ENCODE measurements around the gene GALNT2.

The GALNT2 gene

DNA sequence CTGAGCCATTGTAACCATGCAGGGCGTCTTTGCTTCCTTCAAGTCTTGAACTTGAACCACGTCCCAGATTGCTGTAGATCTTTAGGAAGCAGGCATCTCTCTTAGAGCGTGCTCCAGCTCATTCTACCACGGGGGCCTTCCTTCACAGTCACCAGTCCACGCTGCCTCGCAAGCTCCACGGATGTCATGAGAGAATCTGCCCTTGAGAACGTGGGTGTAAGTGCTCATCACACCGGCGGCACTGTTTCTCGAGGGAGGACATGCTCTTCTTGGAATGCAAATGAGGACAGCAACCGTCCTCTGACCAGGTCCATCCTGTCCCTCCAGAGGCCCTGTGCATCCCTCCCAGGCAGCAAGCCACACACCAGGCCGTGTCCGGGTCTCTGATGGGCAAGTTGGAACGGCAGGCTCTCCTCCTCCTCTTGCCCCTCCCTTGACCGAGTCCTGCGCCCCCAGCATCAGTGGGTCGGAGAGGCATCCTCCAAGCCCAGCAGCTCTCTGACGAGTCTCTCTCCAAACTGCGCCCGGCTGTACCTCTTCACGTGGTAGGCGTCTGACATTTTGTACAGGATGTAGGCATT, 256.0 kb downstream of the GALNT2 start:
- TF ChIP-seq, protein P1, sequence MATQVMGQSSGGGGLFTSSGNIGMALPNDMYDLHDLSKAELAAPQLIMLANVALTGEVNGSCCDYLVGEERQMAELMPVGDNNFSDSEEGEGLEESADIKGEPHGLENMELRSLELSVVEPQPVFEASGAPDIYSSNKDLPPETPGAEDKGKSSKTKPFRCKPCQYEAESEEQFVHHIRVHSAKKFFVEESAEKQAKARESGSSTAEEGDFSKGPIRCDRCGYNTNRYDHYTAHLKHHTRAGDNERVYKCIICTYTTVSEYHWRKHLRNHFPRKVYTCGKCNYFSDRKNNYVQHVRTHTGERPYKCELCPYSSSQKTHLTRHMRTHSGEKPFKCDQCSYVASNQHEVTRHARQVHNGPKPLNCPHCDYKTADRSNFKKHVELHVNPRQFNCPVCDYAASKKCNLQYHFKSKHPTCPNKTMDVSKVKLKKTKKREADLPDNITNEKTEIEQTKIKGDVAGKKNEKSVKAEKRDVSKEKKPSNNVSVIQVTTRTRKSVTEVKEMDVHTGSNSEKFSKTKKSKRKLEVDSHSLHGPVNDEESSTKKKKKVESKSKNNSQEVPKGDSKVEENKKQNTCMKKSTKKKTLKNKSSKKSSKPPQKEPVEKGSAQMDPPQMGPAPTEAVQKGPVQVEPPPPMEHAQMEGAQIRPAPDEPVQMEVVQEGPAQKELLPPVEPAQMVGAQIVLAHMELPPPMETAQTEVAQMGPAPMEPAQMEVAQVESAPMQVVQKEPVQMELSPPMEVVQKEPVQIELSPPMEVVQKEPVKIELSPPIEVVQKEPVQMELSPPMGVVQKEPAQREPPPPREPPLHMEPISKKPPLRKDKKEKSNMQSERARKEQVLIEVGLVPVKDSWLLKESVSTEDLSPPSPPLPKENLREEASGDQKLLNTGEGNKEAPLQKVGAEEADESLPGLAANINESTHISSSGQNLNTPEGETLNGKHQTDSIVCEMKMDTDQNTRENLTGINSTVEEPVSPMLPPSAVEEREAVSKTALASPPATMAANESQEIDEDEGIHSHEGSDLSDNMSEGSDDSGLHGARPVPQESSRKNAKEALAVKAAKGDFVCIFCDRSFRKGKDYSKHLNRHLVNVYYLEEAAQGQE (IDR thresholded peaks at IDR 0.05; ENCODE audit: insufficient replicate concordance, low read depth), result no peak
- TF ChIP-seq, protein P2, sequence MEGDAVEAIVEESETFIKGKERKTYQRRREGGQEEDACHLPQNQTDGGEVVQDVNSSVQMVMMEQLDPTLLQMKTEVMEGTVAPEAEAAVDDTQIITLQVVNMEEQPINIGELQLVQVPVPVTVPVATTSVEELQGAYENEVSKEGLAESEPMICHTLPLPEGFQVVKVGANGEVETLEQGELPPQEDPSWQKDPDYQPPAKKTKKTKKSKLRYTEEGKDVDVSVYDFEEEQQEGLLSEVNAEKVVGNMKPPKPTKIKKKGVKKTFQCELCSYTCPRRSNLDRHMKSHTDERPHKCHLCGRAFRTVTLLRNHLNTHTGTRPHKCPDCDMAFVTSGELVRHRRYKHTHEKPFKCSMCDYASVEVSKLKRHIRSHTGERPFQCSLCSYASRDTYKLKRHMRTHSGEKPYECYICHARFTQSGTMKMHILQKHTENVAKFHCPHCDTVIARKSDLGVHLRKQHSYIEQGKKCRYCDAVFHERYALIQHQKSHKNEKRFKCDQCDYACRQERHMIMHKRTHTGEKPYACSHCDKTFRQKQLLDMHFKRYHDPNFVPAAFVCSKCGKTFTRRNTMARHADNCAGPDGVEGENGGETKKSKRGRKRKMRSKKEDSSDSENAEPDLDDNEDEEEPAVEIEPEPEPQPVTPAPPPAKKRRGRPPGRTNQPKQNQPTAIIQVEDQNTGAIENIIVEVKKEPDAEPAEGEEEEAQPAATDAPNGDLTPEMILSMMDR (IDR thresholded peaks at IDR 0.05; ENCODE audit: insufficient read depth, low read length), result no peak
- TF ChIP-seq POLR2AphosphoS5 (IDR thresholded peaks at IDR 0.05; ENCODE audit: low read depth) (no peak), GABPA (IDR thresholded peaks at IDR 0.05; ENCODE audit: low read depth) (no peak), SPI1 (IDR thresholded peaks at IDR 0.05; ENCODE audit: borderline replicate concordance, low read depth) (no peak)
- H3K27me3 ChIP-seq (ENCODE audit: insufficient read depth, poor library complexity, severe bottlenecking), result no peaks in the 10 kb centered on the region
- H3K27ac ChIP-seq (replicated peaks), result no peak overlapping the region
- DNase-seq (ENCODE audit: low read depth in 1 of 2, low spot score in 1 of 2), result no peak
- H3K4me3 ChIP-seq (replicated peaks; ENCODE audit: insufficient read depth, low read length), result no peak overlapping the region

DNA sequence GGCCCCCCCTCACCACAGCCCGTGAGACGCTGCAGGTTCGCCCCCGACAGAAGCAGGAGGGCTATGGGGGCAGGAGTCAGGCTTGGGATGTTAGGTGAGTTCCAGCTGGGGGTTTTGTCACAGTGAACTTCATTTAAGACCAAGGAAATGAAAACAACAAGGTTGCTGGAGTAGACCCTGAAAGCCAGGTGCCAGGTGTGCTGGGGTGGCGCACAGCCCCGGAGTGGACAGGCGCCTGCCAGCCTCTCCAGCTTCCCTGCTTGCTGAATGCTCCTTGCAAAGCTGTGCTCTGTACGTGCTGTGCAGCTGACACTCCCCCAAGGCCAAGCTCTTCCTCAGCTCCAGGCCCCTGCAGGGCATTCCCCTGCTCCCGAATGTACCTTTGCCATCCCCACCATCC, 256.6 kb downstream of the GALNT2 start:
- Histone ChIP-seq H3K27ac (replicated peaks) (no peak overlapping the region), H3K27me3 (ENCODE audit: insufficient read depth, poor library complexity, severe bottlenecking) (no peaks in the 10 kb centered on the region), H3K4me3 (replicated peaks; ENCODE audit: insufficient read depth, low read length) (no peak overlapping the region)
- TF ChIP-seq, protein P2 (IDR thresholded peaks at IDR 0.05; ENCODE audit: insufficient read depth, low read length), result no peak
- TF ChIP-seq, protein P1 (IDR thresholded peaks at IDR 0.05; ENCODE audit: insufficient replicate concordance, low read depth), result no peak
- TF ChIP-seq GABPA (IDR thresholded peaks at IDR 0.05; ENCODE audit: low read depth) (no peak), SPI1 (IDR thresholded peaks at IDR 0.05; ENCODE audit: borderline replicate concordance, low read depth) (no peak), POLR2AphosphoS5 (IDR thresholded peaks at IDR 0.05; ENCODE audit: low read depth) (no peak)
- no peak for DNase-seq (ENCODE audit: low read depth in 1 of 2, low spot score in 1 of 2)

DNA sequence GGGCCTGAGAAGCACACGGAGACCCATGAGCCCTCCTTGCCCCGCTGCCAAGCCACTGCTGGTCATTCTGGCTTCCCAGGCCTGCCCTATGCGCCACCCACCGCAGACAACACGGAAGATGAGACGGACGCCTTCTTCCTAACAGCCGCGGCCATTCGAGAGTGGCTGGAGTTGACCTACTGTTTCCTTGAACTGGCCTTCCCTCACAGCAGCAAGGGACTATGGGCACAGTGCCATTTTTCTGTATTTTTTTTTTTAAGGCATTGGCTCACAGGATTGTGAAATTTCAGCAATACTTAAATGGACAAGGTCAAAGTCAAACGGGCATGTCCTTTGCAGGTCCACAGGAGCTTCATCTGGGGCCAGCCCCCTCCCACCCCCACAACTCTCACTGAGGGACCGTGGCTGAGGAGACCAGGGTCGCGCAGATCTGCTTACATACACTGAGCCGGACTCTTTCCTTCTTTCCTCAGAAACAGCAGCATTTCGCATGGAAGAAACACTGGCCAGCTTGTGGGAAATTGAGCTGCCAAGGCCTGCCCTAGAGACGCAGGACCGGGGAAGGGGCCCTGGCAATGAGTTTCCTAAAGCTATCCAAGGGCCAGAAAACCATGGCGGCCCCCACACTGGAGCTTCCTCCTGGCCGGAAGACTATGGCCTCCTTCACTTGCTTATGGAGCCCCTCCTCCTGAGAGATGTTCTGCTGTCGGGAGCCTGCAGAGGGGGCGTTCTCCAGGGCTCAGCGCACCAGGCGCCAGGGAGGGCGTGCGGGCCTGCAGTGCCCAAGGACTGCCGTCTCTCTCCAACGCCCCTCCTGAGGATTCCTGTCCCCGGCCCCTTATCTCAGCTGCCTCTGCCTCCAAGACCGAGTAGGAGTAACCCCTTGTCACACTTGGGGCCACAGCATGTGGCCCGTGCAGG, 260.2 kb downstream of the GALNT2 start:
- H3K4me3 ChIP-seq (replicated peaks; ENCODE audit: insufficient read depth, low read length), result no peak overlapping the region
- TF ChIP-seq POLR2AphosphoS5 (IDR thresholded peaks at IDR 0.05; ENCODE audit: low read depth) (no peak), SPI1 (IDR thresholded peaks at IDR 0.05; ENCODE audit: borderline replicate concordance, low read depth) (no peak), GABPA (IDR thresholded peaks at IDR 0.05; ENCODE audit: low read depth) (no peak)
- TF ChIP-seq, protein P1 (IDR thresholded peaks at IDR 0.05; ENCODE audit: insufficient replicate concordance, low read depth), result no peak
- TF ChIP-seq, protein P2 (IDR thresholded peaks at IDR 0.05; ENCODE audit: insufficient read depth, low read length), result no peak
- H3K27ac ChIP-seq (replicated peaks), result no peak overlapping the region
- H3K27me3 ChIP-seq (ENCODE audit: insufficient read depth, poor library complexity, severe bottlenecking), result no peaks in the 10 kb centered on the region
- DNase-seq (ENCODE audit: low read depth in 1 of 2, low spot score in 1 of 2), result no peak
